ENCODE measurements around the gene GLIS1. TPM values are rescaled to one million over a fixed set of nuclear protein-coding genes. Genes with fewer than 3 reads are reported as not detected.

Gene GLIS1
- total RNA-seq, 2 donors from 2014 or later = 0.20 to 0.22 TPM

- Histone ChIP-seq H3K9me3 (no peaks in the 10 kb centered on the region), H3K27me3 (no peaks in the 10 kb centered on the region), H3K36me3 (no peaks in the 10 kb centered on the region), H3K4me3 (no peak overlapping the region), H3K27ac (no peak overlapping the region), H3K4me1 (peaks cover 0 to 9% of the 10 kb centered on the region in 2 donors)
- TF ChIP-seq CTCF (IDR thresholded peaks at IDR 0.05) = no peak
- DNase-seq (ENCODE audit: low spot score) = no peak
Observed at GRCh38 chr1:53550201-53550741, 188.7 kb downstream of the GLIS1 start.

- H3K4me1 ChIP-seq = peaks cover 0 to 9% of the 10 kb centered on the region in 2 donors
- no peaks in the 10 kb centered on the region for H3K36me3 ChIP-seq
- TF ChIP-seq CTCF (IDR thresholded peaks at IDR 0.05) = no peak
- DNase-seq (ENCODE audit: low spot score) = no peak
- H3K9me3 ChIP-seq = no peaks in the 10 kb centered on the region
- H3K27me3 ChIP-seq = no peaks in the 10 kb centered on the region
- H3K4me3 ChIP-seq = no peak overlapping the region
- no peak overlapping the region for H3K27ac ChIP-seq
Observed at GRCh38 chr1:53549781-53550180, 189.2 kb downstream of the GLIS1 start.

GRCh38 chr1:53549287-53549686 lies 189.7 kb downstream of the GLIS1 start:
- peaks cover 0 to 9% of the 10 kb centered on the region in 2 donors for H3K4me1 ChIP-seq
- no peaks in the 10 kb centered on the region for H3K9me3 ChIP-seq
- no peaks in the 10 kb centered on the region for H3K27me3 ChIP-seq
- TF ChIP-seq CTCF (IDR thresholded peaks at IDR 0.05) = no peak
- no peak overlapping the region for H3K27ac ChIP-seq
- no peak for DNase-seq (ENCODE audit: low spot score)
- no peaks in the 10 kb centered on the region for H3K36me3 ChIP-seq
- no peak overlapping the region for H3K4me3 ChIP-seq

- DNase-seq (ENCODE audit: low spot score) = no peak
- H3K4me3 ChIP-seq = no peak overlapping the region
- no peak overlapping the region for H3K27ac ChIP-seq
- no peaks in the 10 kb centered on the region for H3K27me3 ChIP-seq
- no peaks in the 10 kb centered on the region for H3K9me3 ChIP-seq
- H3K4me1 ChIP-seq = peaks cover 0 to 9% of the 10 kb centered on the region in 2 donors
- no peaks in the 10 kb centered on the region for H3K36me3 ChIP-seq
- no peak for TF ChIP-seq CTCF (IDR thresholded peaks at IDR 0.05)
Observed at GRCh38 chr1:53548031-53548491, 190.9 kb downstream of the GLIS1 start.

- Histone ChIP-seq H3K27me3 (no peaks in the 10 kb centered on the region), H3K4me1 (peaks cover 0 to 9% of the 10 kb centered on the region in 2 donors), H3K36me3 (no peaks in the 10 kb centered on the region), H3K9me3 (no peaks in the 10 kb centered on the region), H3K4me3 (no peak overlapping the region), H3K27ac (no peak overlapping the region)
- no peak for TF ChIP-seq CTCF (IDR thresholded peaks at IDR 0.05)
- DNase-seq (ENCODE audit: low spot score) = no peak
Observed at GRCh38 chr1:53547231-53547790, 191.7 kb downstream of the GLIS1 start.
